ENCODE data around the gene NUP160. TPM values are rescaled to one million over a fixed set of nuclear protein-coding genes. Genes with fewer than 3 reads are reported as not detected.

Gene NUP160
- total RNA-seq, 4 donors from 2014 or later = 36.5 to 53.6 (median 39.7) TPM

GRCh38 chr11:47731475-47731874 lies 116.7 kb downstream of the NUP160 start:
- TF ChIP-seq POLR2A (IDR thresholded peaks at IDR 0.05) (no peak), CTCF (IDR thresholded peaks at IDR 0.05) (no peak)
- Histone ChIP-seq H3K27ac (no peak overlapping the region), H3K4me3 (replicated peaks in 1 of 3) (no peak overlapping the region), H3K36me3 (peaks cover 84 to 92% of the 10 kb centered on the region in 2 donors), H3K27me3 (no peaks in the 10 kb centered on the region), H3K4me1 (no peaks in the 10 kb centered on the region), H3K9me3 (no peaks in the 10 kb centered on the region)
- 78 to 82% methylated on average over 6 of the region's 6 CpGs for whole genome bisulfite sequencing, 2 donors
- intact Hi-C loops (cut with DNase I) = no loop called here
- no peak for DNase-seq

Small RNAs within 50 kb of the gene (small RNA-seq; reads per million reads assigned to genes)
- gene AC021443.1 (not detected), gene RF00019 (not detected), gene RNA5SP340 (not detected)

Other genes starting within 250 kb of the NUP160 start
- gene MTCH2, start 205.8 kb downstream of the NUP160 start, total RNA-seq = 100 to 1,000 TPM in 1 of 4 donors, 10 to 100 TPM in 3; 70.3 to 126 (median 82.2) TPM
- 1 to 10 TPM in 1 of 4 donors, under 1 TPM in 3; 0.59 to 1.1 (median 0.87) TPM for gene AGBL2, start 133.0 kb downstream of the NUP160 start, total RNA-seq
- 100 to 1,000 TPM; 156 to 232 (median 194) TPM for gene FNBP4, start 81.0 kb downstream of the NUP160 start, total RNA-seq
- 10 to 100 TPM; 45.4 to 81.9 (median 58.6) TPM for gene PTPRJ, start 132.2 kb upstream of the NUP160 start, total RNA-seq

All from thyroid gland (tissue), 4 donors.